Neural cell (in vitro differentiated cells): ENCODE measurements around the gene GPBAR1. TPM values are rescaled to one million over a fixed set of nuclear protein-coding genes. Genes with fewer than 3 reads are reported as not detected.

Experiments used
- H2AFZ ChIP-seq: fragments of 200-600, 300-800 bp; sonication (generic), shearing (Covaris generic); 2 replicates; pipeline ENCODE4 v1.6.0; 2014; ENCODE audit warnings: low read depth, mild to moderate bottlenecking, antibody characterized with exemption, low read length, moderate library complexity
- H3F3A ChIP-seq: fragments of 200-600 bp; shearing (Covaris generic); 2 replicates; pipeline ENCODE4 v1.6.1; 2016; ENCODE audit warnings: mild to moderate bottlenecking, moderate library complexity, mixed read lengths, antibody characterized with exemption, low read length; ENCODE audit not compliant: insufficient read depth, poor library complexity, severe bottlenecking
- H3K27ac ChIP-seq: fragments of 200-600, 300-800 bp; sonication (generic), shearing (Covaris generic); 2 replicates; pipeline ENCODE4 v1.5.1; 2014; ENCODE audit warnings: mild to moderate bottlenecking, low read length, moderate library complexity
- H3K27me3 ChIP-seq: fragments of 300-800, 200-600 bp; sonication (generic), shearing (Covaris generic); 2 replicates; pipeline ENCODE4 v1.6.0; 2014; ENCODE audit warnings: mild to moderate bottlenecking, low read depth, low read length, moderate library complexity; ENCODE audit not compliant: insufficient read depth
- H3K36me3 ChIP-seq: fragments of 300-800, 200-600 bp; sonication (generic), shearing (Covaris generic); 2 replicates; pipeline ENCODE4 v1.5.1; 2014; ENCODE audit warnings: mild to moderate bottlenecking, antibody characterized with exemption, low read length, moderate library complexity; ENCODE audit not compliant: insufficient read depth
- H3K4me2 ChIP-seq: fragments of 300-800, 200-600 bp; sonication (generic), shearing (Covaris generic); 2 replicates; pipeline ENCODE4 v1.6.0; 2014; ENCODE audit warnings: mild to moderate bottlenecking, low read length
- H3K4me3 ChIP-seq: fragments of 300-800, 200-600 bp; sonication (generic), shearing (Covaris generic); 2 replicates; pipeline ENCODE4 v1.5.1; 2014; ENCODE audit warnings: mild to moderate bottlenecking, low read length, moderate library complexity
- H3K79me2 ChIP-seq: fragments of 200-600 bp; shearing (Covaris generic); replicated peaks from 2 replicates; pipeline ENCODE4 v1.6.0; 2014; ENCODE audit warnings: mild to moderate bottlenecking, low read length, moderate library complexity; ENCODE audit not compliant: insufficient read depth
- H3K9ac ChIP-seq: fragments of 300-800, 200-600 bp; sonication (generic), shearing (Covaris generic); 2 replicates; pipeline ENCODE4 v1.6.1; 2016; ENCODE audit warnings: mild to moderate bottlenecking, low read length, mixed read lengths
- H3K9me2 ChIP-seq: fragments of 200-600 bp; shearing (Covaris generic); 2 replicates; pipeline ENCODE4 v1.6.1; 2016; ENCODE audit warnings: mild to moderate bottlenecking, low read length, mixed read lengths; ENCODE audit not compliant: insufficient read depth
- H3K9me3 ChIP-seq: fragments of 200-600, 300-800 bp; sonication (generic), shearing (Covaris generic); 2 replicates; pipeline ENCODE4 v1.6.1; 2016; ENCODE audit warnings: mild to moderate bottlenecking, mixed run types, low read length, moderate library complexity, mixed read lengths
- H4K20me1 ChIP-seq: fragments of 200-600 bp; shearing (Covaris generic); 2 replicates; pipeline ENCODE4 v1.6.1; 2016; ENCODE audit warnings: mild to moderate bottlenecking, mixed run types; ENCODE audit not compliant: insufficient read depth
- EP300 ChIP-seq: fragments of 450-650 bp; conservative IDR thresholded peaks from 2 replicates; pipeline ENCODE4 v1.6.1; 2014; ENCODE audit warnings: antibody characterized with exemption, mild to moderate bottlenecking, moderate library complexity; ENCODE audit not compliant: poor library complexity, severe bottlenecking
- EZH2 ChIP-seq: fragments of 200-600, 300-800 bp; shearing (Covaris generic), sonication (generic); IDR thresholded peaks from 2 replicates; pipeline ENCODE4 v1.6.1; 2014; ENCODE audit warnings: antibody characterized with exemption, low read length, borderline replicate concordance, mild to moderate bottlenecking; ENCODE audit not compliant: insufficient read depth, poor library complexity, severe bottlenecking
- MXI1 ChIP-seq: fragments of 450-650 bp; conservative IDR thresholded peaks from 2 replicates; pipeline ENCODE4 v1.6.1; 2014; ENCODE audit warnings: antibody characterized with exemption, mild to moderate bottlenecking; ENCODE audit not compliant: poor library complexity, severe bottlenecking
- POLR2AphosphoS5 ChIP-seq: IDR thresholded peaks from 2 replicates; pipeline ENCODE4 v1.6.1; 2012
- RAD21 ChIP-seq: fragments of 450-650 bp; conservative IDR thresholded peaks from 2 replicates; pipeline ENCODE4 v1.6.1; 2014; ENCODE audit warnings: antibody characterized with exemption, mild to moderate bottlenecking, moderate library complexity
- REST ChIP-seq: IDR thresholded peaks from 2 replicates; pipeline ENCODE4 v1.6.1; 2012; ENCODE audit warnings: borderline replicate concordance
- SMC3 ChIP-seq: fragments of 450-650 bp; conservative IDR thresholded peaks from 2 replicates; pipeline ENCODE4 v1.6.1; 2014; ENCODE audit warnings: antibody characterized with exemption, mild to moderate bottlenecking, moderate library complexity; ENCODE audit not compliant: poor library complexity
- TAF1 ChIP-seq: IDR thresholded peaks from 2 replicates; pipeline ENCODE4 v1.6.1; 2012; ENCODE audit warnings: low read depth
- polyA plus RNA-seq: library from polyadenylated mRNA; depleted of rRNA; stranded (reverse); fragments of >200 nt; gene quantifications from 2 replicates; pipeline ENCODE4 v1.2.3, GENCODE V29; 2014
- TF ChIP-seq, protein P1 (sequence below): fragments of 450-650 bp; IDR thresholded peaks from 2 replicates; pipeline ENCODE4 v1.5.1; 2014; ENCODE audit warnings: antibody characterized with exemption, mild to moderate bottlenecking, moderate library complexity; ENCODE audit not compliant: poor library complexity, severe bottlenecking

The GPBAR1 gene
- polyA plus RNA-seq, 1 donor from 2014 or later = not detected

DNA sequence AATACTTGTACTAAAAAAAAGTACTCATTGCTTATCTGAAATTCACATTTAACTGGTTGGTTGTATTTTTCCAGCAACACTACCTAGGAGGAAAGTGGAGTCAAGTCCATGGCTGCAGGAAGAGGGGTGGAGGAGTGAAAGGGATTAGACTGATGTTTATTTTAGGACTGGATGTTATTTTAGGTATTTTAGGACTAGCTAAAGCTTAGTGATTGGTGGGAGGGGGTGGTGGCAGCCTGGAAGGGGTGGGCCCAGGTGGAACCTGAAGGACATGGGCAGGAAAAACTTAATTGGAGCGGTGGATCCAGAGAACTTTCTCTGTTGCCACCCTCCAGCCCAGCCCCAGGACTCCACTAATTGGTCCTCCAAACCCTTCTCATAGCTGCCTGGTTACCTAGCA lies 35.4 kb downstream of the GPBAR1 start:
- Histone ChIP-seq H3K4me2 (no peak overlapping the region), H3K4me3 (no peak overlapping the region), H4K20me1 (no peaks in the 10 kb centered on the region), H3K27me3 (peaks cover 4% of the 10 kb centered on the region), H3K27ac (no peak overlapping the region), H3K9me2 (no peaks in the 10 kb centered on the region), H3K36me3 (no peaks in the 10 kb centered on the region), H3F3A (no peaks in the 10 kb centered on the region), H2AFZ (no peak overlapping the region), H3K9me3 (no peaks in the 10 kb centered on the region), H3K79me2 (no peaks in the 10 kb centered on the region), H3K9ac (no peak overlapping the region)
- no peak for TF ChIP-seq EP300
- no peak for TF ChIP-seq RAD21
- no peak for TF ChIP-seq POLR2AphosphoS5
- TF ChIP-seq SMC3 = no peak
- TF ChIP-seq TAF1 = no peak
- no peak for TF ChIP-seq EZH2
- TF ChIP-seq, protein P1, sequence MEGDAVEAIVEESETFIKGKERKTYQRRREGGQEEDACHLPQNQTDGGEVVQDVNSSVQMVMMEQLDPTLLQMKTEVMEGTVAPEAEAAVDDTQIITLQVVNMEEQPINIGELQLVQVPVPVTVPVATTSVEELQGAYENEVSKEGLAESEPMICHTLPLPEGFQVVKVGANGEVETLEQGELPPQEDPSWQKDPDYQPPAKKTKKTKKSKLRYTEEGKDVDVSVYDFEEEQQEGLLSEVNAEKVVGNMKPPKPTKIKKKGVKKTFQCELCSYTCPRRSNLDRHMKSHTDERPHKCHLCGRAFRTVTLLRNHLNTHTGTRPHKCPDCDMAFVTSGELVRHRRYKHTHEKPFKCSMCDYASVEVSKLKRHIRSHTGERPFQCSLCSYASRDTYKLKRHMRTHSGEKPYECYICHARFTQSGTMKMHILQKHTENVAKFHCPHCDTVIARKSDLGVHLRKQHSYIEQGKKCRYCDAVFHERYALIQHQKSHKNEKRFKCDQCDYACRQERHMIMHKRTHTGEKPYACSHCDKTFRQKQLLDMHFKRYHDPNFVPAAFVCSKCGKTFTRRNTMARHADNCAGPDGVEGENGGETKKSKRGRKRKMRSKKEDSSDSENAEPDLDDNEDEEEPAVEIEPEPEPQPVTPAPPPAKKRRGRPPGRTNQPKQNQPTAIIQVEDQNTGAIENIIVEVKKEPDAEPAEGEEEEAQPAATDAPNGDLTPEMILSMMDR = no peak
- no peak for TF ChIP-seq REST
- no peak for TF ChIP-seq MXI1

- TF ChIP-seq POLR2AphosphoS5 (no peak), SMC3 (no peak), MXI1 (no peak), REST (no peak)
- TF ChIP-seq, protein P1 = no peak
- Histone ChIP-seq H3K27me3 (peaks cover 4% of the 10 kb centered on the region), H3K4me2 (no peak overlapping the region), H3K79me2 (no peaks in the 10 kb centered on the region), H4K20me1 (no peaks in the 10 kb centered on the region), H3K9ac (no peak overlapping the region), H3K27ac (no peak overlapping the region), H3K4me3 (no peak overlapping the region), H3F3A (no peaks in the 10 kb centered on the region), H3K9me2 (no peaks in the 10 kb centered on the region), H3K9me3 (no peaks in the 10 kb centered on the region), H3K36me3 (no peaks in the 10 kb centered on the region), H2AFZ (no peak overlapping the region)
These were observed 36.0 kb downstream of the GPBAR1 start for GRCh38 chr2:218296847-218297246.
